ENCODE results near the gene NAT9.

Gene NAT9

GRCh38 chr17:74797824-74798223 is 21.7 kb upstream of the NAT9 start:
- TF ChIP-seq CTCF (IDR thresholded peaks at IDR 0.05; ENCODE audit: insufficient read depth, low read depth, low read length, missing control alignments), result no peak
- no peak overlapping the region for H3K4me3 ChIP-seq (ENCODE audit: low read depth, low read length)
- DNase-seq (ENCODE audit: low read depth), result no peak

GRCh38 chr17:74796866-74797265 is 20.7 kb upstream of the NAT9 start:
- no peak overlapping the region for H3K4me3 ChIP-seq (ENCODE audit: low read depth, low read length)
- no peak for TF ChIP-seq CTCF (IDR thresholded peaks at IDR 0.05; ENCODE audit: insufficient read depth, low read depth, low read length, missing control alignments)
- no peak for DNase-seq (ENCODE audit: low read depth)

- TF ChIP-seq CTCF (IDR thresholded peaks at IDR 0.05; ENCODE audit: insufficient read depth, low read depth, low read length, missing control alignments), result no peak
- H3K4me3 ChIP-seq (ENCODE audit: low read depth, low read length), result no peak overlapping the region
- no peak for DNase-seq (ENCODE audit: low read depth)
These were observed 20.1 kb upstream of the NAT9 start for GRCh38 chr17:74796211-74796610.

- DNase-seq (ENCODE audit: low read depth), result no peak
- no peak for TF ChIP-seq CTCF (IDR thresholded peaks at IDR 0.05; ENCODE audit: insufficient read depth, low read depth, low read length, missing control alignments)
- H3K4me3 ChIP-seq (ENCODE audit: low read depth, low read length), result no peak overlapping the region
These were observed 19.3 kb upstream of the NAT9 start for GRCh38 chr17:74795327-74796020.

- no peak overlapping the region for H3K4me3 ChIP-seq (ENCODE audit: low read depth, low read length)
- DNase-seq (ENCODE audit: low read depth), result no peak
- TF ChIP-seq CTCF (IDR thresholded peaks at IDR 0.05; ENCODE audit: insufficient read depth, low read depth, low read length, missing control alignments), result no peak
These were observed 16.5 kb upstream of the NAT9 start for GRCh38 chr17:74792586-74793105.

- no peak for TF ChIP-seq CTCF (IDR thresholded peaks at IDR 0.05; ENCODE audit: insufficient read depth, low read depth, low read length, missing control alignments)
- no peak for DNase-seq (ENCODE audit: low read depth)
- H3K4me3 ChIP-seq (ENCODE audit: low read depth, low read length), result no peak overlapping the region
These were observed 14.3 kb upstream of the NAT9 start for GRCh38 chr17:74790161-74791058.

All from GM12865 (cell line).